HG02885 (cell line): ENCODE data around the gene TEPSIN.

Experiments
- ATAC-seq: cut with Tn5 transposase; IDR thresholded peaks from one replicate; pipeline ENCODE4 v1.9.1; 2021; ENCODE audit warnings: mild to moderate bottlenecking; ENCODE audit not compliant: unreplicated experiment, poor library complexity

TEPSIN gene

DNA sequence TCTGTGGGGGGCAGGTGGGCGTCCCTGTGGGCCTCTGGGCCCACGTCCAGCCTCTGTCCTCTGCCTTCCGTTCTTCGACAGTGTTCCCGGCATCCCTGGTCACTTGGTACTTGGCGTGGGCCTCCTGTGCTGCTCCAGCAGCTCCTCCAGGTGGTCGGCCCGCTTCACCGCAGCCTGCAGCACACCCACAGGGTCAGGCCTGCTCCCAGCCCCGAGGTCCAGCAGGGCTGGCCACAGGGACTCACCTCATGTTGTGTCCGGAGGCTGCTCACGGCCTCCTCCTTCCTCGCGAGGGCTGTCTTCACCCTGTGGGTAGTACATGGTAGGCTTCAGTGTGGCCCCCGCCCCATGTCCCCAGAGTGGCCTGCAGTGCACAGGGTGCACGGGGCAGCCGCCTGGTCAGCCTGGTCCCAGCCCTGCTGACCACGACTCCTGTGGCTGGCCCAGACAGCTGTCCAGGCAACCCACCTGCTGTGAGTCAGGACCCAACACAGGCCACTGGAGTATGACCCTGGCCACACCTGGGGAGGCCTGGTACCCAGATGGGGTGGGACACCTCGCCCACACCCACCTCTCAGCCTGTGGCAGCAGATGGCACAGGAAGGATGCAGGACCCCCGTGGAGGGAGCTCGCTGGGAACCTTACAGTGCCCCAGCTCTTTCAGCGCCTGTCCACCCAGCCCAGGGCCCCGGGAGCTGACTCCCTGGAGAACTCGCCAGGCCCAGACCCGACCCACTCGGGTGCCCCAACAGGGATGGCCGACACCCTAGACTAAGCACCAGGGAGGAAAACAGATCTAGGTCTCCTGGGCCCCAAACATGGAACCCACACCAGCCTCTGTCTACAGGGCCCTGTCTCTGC is 49.0 kb downstream of the TEPSIN start:
- ATAC-seq: no peak

DNA sequence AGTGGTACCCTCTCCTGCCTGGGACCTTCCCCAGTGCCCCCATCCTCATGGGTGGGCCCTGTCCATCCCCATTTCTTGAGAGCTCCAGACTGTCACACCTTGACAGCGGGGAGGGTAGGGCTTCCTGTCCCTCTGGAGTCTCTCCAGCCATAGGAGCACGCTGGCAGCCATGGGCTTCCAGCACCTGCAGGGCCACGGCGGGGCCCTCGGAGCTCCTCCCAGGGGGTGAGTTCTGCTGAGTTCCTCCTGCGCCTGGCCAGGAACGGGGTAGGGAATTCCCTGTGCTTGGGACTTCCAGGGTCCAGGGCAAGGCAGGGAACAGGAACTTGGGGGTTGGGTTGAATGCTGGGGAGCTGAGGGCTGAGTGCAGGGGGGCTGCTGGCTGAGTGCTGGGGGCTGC is 49.8 kb downstream of the TEPSIN start:
- no peak for ATAC-seq

DNA sequence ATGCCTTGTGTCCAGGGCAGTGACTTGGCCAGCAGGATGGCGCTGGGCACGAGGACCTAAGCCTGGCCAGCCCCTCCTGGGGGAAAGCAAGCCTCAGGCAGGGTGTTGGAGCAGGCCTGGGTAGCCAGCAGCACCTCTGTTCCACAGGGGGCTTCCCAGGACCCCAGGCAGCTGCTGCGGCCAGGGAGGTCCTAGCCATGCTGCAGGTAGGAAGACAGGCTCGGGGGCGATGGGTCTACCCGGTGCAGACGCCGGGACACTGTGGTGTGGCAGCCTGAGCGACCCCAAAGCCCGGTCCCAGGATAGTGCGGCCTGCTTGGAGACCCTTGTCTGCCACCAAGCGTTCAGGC is 50.4 kb downstream of the TEPSIN start:
- no peak for ATAC-seq

DNA sequence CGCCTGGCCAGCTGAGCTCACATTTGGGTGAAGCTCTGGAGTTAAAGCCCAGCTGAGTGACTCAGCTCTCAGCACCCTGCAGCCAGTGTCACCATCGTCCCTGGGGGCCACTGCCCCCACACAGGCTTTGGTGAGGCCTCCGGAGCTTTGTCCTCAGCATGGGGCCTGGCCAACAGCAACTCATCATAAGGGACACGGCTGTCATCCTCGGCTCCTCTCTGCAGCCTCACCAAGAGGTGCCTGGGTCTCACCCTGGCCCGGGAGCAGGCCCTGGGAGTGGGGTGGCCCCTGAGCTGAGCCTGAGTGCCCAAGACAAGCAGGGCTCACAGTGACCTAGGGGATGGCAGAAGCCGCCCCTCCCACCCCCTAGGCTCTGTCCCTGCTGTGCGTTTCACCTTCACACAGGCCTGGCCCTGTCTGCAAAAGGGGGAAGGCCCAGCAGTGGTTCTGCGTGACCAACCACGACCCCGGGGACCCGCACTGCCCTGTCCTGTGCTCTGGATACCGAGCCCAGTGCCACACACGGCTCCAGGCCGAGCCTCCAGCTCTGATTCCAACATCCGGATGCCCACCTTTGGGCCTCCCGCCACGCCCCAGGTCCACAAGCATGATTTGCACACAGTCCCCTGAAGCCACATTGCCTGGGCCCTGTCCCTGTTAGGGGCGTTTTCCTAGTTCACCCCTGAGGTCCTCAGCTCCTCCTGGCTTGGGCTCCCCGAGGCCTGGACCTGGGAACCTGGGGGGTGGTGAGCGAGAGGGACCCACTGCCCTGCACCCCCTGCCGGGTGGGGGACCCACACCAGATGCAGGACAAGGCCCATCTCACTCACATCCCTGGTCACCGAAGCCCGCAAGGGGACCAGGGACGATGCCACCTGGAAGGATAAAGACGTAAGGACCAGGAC is 51.0 kb downstream of the TEPSIN start:
- ATAC-seq: no peak

DNA sequence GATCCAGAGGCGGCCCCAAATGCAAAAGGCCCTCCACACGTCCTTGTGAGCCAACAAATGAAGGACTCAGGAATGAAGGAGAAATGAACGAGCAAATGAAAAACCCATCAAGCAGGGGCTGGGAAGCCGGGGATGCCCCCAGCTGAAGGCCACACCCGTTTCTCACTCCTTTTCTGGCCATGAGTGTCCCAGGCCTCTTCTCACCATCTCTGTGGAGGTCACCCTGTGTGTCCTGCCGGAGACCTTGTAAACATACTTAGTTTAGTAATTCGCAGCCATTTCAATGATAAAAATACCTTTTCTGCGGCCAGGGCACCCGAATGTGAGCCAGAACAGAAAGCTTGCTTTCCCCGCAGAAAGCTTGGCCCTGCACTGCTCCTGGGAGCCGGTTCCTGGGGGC is 51.7 kb downstream of the TEPSIN start:
- no peak for ATAC-seq

DNA sequence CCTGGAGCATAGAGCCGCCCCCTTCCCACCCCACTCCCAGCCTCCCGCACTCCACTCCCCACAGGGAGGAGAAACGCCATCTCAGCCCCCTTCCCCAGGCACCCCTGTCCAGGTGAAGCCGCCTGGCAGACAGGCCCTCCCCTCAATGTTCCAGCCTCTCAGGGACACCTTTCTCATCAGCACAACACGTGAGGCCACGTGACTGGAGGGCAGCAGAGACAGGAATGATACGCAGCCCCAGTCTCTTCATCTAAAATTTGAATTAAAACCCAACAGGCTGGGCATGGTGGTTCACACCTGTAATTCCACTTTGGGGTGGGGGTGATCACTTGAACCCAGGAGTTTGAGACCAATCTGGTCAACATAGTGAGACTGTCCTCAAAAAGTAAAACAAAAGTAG is 52.7 kb downstream of the TEPSIN start:
- no peak for ATAC-seq

DNA sequence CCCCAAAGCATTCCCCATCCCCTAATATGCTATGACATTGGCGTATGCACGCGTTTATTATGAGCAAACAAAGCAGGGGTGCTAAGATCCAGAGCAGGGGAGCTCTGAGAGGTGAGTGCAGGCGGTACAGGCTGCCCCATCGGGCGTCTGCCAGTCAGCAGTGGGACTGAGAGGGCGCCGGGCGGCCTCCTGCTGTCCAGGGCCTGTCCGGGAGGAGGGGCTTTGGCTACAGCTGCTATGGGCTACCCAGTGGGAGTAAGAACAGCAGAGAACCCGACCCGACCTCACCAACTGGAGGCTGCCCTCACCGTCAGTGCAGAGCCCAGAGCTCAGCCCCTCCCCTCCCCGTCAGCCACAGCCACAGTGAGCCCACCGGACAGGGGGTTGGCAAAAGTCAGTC is 54.3 kb downstream of the TEPSIN start:
- no peak for ATAC-seq

DNA sequence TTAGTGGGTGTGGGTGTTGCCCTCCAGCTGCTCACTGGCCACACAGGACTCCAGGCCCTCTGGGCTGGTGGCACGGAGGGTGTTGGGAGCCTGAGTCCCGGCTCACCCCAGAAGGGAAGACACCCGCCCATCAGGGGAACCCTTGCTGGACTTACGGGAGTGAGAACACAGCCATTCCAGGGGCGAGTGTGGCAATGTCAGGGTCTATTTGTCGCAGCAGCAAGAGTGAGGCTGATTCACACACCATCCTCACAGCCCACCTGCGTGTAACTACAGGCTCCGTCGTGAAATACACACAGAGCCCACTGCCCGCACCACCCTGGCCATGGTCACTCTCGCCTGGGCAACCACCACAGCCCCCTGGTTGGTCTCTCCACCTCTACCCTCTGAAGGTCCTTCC is 55.0 kb downstream of the TEPSIN start:
- ATAC-seq: no peak

GRCh38 chr17:81183316-81183715 is 55.5 kb downstream of the TEPSIN start:
- no peak for ATAC-seq

- ATAC-seq: no peak
Measured at GRCh38 chr17:81182596-81182995, 56.3 kb downstream of the TEPSIN start.

DNA sequence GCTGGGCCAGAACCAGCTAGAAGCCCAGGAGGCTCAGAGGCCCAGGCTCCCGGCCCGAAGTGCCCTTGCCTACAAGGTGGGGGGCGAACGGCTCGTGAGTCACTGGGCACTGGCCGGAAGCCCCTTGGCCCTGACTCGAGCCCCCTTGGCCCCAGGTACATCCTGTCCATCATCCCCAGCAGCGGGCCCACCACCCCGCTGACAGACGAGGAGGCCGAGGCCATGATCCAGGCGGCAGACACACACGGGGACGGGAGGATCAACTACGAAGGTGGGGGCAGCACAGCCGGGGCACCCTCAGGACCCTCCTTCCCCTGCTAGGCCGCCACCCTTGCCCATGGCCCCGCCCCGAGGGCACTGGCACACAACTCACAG is 57.1 kb downstream of the TEPSIN start:
- no peak for ATAC-seq

GRCh38 chr17:81180836-81181810 is 57.7 kb downstream of the TEPSIN start:
- ATAC-seq: no peak

GRCh38 chr17:81179861-81180260 is 59.0 kb downstream of the TEPSIN start:
- ATAC-seq: no peak

DNA sequence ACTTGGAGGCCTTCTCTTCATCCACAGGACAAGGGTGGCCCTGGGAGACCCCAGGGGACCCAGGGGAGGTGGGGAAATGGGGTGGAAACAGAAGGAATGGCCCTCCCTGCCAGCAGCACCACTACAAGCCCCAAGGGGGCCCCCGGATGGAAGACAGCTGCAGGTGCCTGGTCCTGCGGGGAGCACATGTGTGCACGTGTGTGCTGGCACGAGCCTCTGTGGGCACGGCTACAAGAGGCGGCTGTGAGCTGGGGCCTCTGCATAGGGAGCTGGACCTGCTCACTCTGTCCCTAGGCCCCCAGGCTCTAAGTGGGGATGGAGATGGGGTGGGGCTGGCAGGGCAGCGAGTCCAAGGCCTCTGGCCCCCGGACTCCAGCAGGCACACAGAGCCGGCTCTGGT is 59.6 kb downstream of the TEPSIN start:
- ATAC-seq: no peak
